ENCODE results near the gene STX11. TPM values are rescaled to one million over a fixed set of nuclear protein-coding genes. Genes with fewer than 3 reads are reported as not detected.

STX11 gene
- polyA plus RNA-seq, 1 donor (not counting 4 experiments of a cell fraction or from before 2014, with no cell fraction given), result 0.28 TPM

DNA sequence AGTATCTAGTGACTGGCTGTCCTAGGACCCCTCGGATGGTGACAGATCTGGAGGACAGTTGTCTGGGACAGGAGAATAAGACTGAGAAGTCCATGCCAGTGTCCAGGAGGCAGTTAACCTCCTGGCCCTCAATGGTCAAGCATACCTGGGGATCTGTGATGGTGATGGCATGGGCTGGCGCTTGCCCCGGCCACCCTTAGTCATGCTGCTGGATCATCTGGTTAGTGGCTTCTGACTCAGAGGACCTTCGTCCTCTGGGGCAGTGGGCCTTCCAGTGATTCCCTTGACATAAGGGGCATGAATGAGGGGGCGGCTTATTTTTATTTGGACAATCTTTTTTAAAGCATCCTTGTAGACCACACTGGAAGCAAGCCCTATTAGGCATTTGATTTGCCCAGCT lies 30.9 kb upstream of the STX11 start:
- dilution Hi-C loops (cut with MboI; ENCODE audit: extremely low pct_ligation_motif_present, low sequenced_read_pairs), result no loop called here

DNA sequence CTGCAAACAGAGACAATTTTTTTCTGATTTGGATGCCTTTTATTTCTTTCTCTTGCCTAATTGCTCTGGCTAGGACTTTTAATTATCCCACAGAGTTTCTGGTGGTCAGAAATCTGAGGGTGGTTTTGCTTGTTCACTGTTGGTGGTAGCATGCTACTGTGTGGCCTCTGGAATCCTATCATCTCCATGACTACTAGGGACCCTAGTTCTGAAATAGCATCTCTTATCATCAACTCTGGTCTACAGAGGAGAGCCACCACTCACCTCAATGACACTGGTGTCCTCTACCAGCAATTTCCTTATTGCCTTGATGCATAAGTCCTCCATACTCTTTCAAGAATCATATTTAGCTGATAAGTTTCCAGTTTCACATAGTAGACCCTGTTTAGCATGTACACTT lies 27.5 kb upstream of the STX11 start:
- no peaks in the 10 kb centered on the region for H3K4me1 ChIP-seq (ENCODE audit: control insufficient read depth, extremely low read depth, insufficient read depth, low read length)
- no peaks in the 10 kb centered on the region for H3K36me3 ChIP-seq (ENCODE audit: control insufficient read depth in 2 of 2, extremely low read depth in 1 of 2, insufficient read depth in 2 of 2, low read length in 2 of 2)
- dilution Hi-C loops (cut with MboI; ENCODE audit: extremely low pct_ligation_motif_present, low sequenced_read_pairs), result no loop called here
- no peaks in the 10 kb centered on the region for H4K20me1 ChIP-seq (ENCODE audit: control insufficient read depth, extremely low read depth, insufficient read depth, low read length)
- no peak overlapping the region for H2AFZ ChIP-seq (ENCODE audit: control insufficient read depth, low read length)
- H3K9me1 ChIP-seq (ENCODE audit: control insufficient read depth, extremely low read depth, insufficient read depth, low read length), result no peaks in the 10 kb centered on the region
- H3K9ac ChIP-seq (ENCODE audit: control insufficient read depth, extremely low read depth, insufficient read depth, low read length), result no peak overlapping the region
- H3K4me3 ChIP-seq (ENCODE audit: control insufficient read depth in 2 of 3, extremely low read depth in 1 of 3, insufficient read depth in 2 of 3, low read depth in 1 of 3, low read length in 3 of 3), result no peak overlapping the region
- H3K9me3 ChIP-seq (ENCODE audit: control insufficient read depth, low read depth, low read length), result no peaks in the 10 kb centered on the region
- H3K79me2 ChIP-seq (ENCODE audit: control insufficient read depth, insufficient read depth, low read length), result no peaks in the 10 kb centered on the region
- FAIRE-seq, result no peak
- TF ChIP-seq, protein P1, sequence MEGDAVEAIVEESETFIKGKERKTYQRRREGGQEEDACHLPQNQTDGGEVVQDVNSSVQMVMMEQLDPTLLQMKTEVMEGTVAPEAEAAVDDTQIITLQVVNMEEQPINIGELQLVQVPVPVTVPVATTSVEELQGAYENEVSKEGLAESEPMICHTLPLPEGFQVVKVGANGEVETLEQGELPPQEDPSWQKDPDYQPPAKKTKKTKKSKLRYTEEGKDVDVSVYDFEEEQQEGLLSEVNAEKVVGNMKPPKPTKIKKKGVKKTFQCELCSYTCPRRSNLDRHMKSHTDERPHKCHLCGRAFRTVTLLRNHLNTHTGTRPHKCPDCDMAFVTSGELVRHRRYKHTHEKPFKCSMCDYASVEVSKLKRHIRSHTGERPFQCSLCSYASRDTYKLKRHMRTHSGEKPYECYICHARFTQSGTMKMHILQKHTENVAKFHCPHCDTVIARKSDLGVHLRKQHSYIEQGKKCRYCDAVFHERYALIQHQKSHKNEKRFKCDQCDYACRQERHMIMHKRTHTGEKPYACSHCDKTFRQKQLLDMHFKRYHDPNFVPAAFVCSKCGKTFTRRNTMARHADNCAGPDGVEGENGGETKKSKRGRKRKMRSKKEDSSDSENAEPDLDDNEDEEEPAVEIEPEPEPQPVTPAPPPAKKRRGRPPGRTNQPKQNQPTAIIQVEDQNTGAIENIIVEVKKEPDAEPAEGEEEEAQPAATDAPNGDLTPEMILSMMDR (optimal IDR thresholded peaks at IDR 0.05 in 1 of 3, IDR thresholded peaks at IDR 0.05 in 1 of 3, conservative IDR thresholded peaks at IDR 0.05 in 1 of 3; ENCODE audit: extremely low read depth in 1 of 3, insufficient read depth in 2 of 3, low read length in 3 of 3), result no peak
- H3K27me3 ChIP-seq (ENCODE audit: control insufficient read depth, extremely low read depth, insufficient read depth, low read length), result no peaks in the 10 kb centered on the region
- H3K27ac ChIP-seq (ENCODE audit: control insufficient read depth, insufficient read depth, low read length), result no peak overlapping the region
- no peak for DNase-seq (ENCODE audit: low read depth, low spot score)
- H3K4me2 ChIP-seq (ENCODE audit: control insufficient read depth, extremely low read depth, insufficient read depth, low read depth, low read length), result no peak overlapping the region

More for the DNA sequence above, 30.9 kb upstream of the STX11 start:
- no peaks in the 10 kb centered on the region for H3K36me3 ChIP-seq (ENCODE audit: control insufficient read depth in 2 of 2, extremely low read depth in 1 of 2, insufficient read depth in 2 of 2, low read length in 2 of 2)
- TF ChIP-seq, protein P1 (optimal IDR thresholded peaks at IDR 0.05 in 1 of 3, IDR thresholded peaks at IDR 0.05 in 1 of 3, conservative IDR thresholded peaks at IDR 0.05 in 1 of 3; ENCODE audit: extremely low read depth in 1 of 3, insufficient read depth in 2 of 3, low read length in 3 of 3), result no peak
- no peak for TF ChIP-seq EZH2 (IDR thresholded peaks at IDR 0.05; ENCODE audit: low read length)
- H3K27me3 ChIP-seq (ENCODE audit: control insufficient read depth, extremely low read depth, insufficient read depth, low read length), result no peaks in the 10 kb centered on the region
- DNase-seq (ENCODE audit: low read depth, low spot score), result no peak
- H3K4me2 ChIP-seq (ENCODE audit: control insufficient read depth, extremely low read depth, insufficient read depth, low read depth, low read length), result no peak overlapping the region
- no peak for FAIRE-seq
- H3K27ac ChIP-seq (ENCODE audit: control insufficient read depth, insufficient read depth, low read length), result no peak overlapping the region
- H3K79me2 ChIP-seq (ENCODE audit: control insufficient read depth, insufficient read depth, low read length), result no peaks in the 10 kb centered on the region
- H2AFZ ChIP-seq (ENCODE audit: control insufficient read depth, low read length), result no peak overlapping the region
- H3K9me1 ChIP-seq (ENCODE audit: control insufficient read depth, extremely low read depth, insufficient read depth, low read length), result no peaks in the 10 kb centered on the region
- no peak overlapping the region for H3K4me3 ChIP-seq (ENCODE audit: control insufficient read depth in 2 of 3, extremely low read depth in 1 of 3, insufficient read depth in 2 of 3, low read depth in 1 of 3, low read length in 3 of 3)
- no peaks in the 10 kb centered on the region for H3K4me1 ChIP-seq (ENCODE audit: control insufficient read depth, extremely low read depth, insufficient read depth, low read length)
- H3K9me3 ChIP-seq (ENCODE audit: control insufficient read depth, low read depth, low read length), result no peaks in the 10 kb centered on the region
- H3K9ac ChIP-seq (ENCODE audit: control insufficient read depth, extremely low read depth, insufficient read depth, low read length), result no peak overlapping the region
- no peaks in the 10 kb centered on the region for H4K20me1 ChIP-seq (ENCODE audit: control insufficient read depth, extremely low read depth, insufficient read depth, low read length)

Measured in keratinocyte (primary cell).